Measurements from ENCODE around the gene OPCML.

DNA sequence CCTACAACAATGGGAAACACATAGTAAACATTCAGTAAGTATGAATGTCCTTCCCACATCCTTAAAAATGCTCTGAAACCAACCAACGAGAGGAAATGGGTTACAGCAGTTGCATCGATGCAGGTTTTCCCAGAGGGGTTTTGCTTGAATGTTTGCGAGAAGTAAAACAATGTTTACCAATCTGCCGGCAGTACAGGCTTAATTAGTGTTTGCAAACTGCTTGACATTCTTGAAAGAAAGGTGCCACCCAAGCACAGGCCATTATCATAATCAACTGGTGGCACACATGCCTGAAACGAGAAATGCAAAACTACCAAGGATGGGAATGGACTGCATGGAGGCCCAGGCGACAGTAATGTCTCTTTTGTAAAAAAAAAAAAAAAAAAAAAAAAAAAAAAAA is 27.1 kb upstream of the OPCML start:
- TF ChIP-seq, protein P1, sequence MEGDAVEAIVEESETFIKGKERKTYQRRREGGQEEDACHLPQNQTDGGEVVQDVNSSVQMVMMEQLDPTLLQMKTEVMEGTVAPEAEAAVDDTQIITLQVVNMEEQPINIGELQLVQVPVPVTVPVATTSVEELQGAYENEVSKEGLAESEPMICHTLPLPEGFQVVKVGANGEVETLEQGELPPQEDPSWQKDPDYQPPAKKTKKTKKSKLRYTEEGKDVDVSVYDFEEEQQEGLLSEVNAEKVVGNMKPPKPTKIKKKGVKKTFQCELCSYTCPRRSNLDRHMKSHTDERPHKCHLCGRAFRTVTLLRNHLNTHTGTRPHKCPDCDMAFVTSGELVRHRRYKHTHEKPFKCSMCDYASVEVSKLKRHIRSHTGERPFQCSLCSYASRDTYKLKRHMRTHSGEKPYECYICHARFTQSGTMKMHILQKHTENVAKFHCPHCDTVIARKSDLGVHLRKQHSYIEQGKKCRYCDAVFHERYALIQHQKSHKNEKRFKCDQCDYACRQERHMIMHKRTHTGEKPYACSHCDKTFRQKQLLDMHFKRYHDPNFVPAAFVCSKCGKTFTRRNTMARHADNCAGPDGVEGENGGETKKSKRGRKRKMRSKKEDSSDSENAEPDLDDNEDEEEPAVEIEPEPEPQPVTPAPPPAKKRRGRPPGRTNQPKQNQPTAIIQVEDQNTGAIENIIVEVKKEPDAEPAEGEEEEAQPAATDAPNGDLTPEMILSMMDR (conservative IDR thresholded peaks at IDR 0.05 in 1 of 2, IDR thresholded peaks at IDR 0.05 in 1 of 2; ENCODE audit: extremely low read depth in 1 of 2, insufficient read depth in 1 of 2, low read depth in 1 of 2, low read length in 2 of 2) = no peak
- TF ChIP-seq EZH2 (IDR thresholded peaks at IDR 0.05; ENCODE audit: borderline replicate concordance, low read length) = no peak

Data from mammary epithelial cell (primary cell).